ENCODE data around the gene RBM47.

- TF ChIP-seq POLR2A (IDR thresholded peaks at IDR 0.05; ENCODE audit: low read depth, low read length) = no peak
- no peak for TF ChIP-seq CHD1 (IDR thresholded peaks at IDR 0.05; ENCODE audit: low read depth, low read length)
- TF ChIP-seq BHLHE40 (IDR thresholded peaks at IDR 0.05; ENCODE audit: low read depth, low read length) = no peak
- TF ChIP-seq USF2 (IDR thresholded peaks at IDR 0.05; ENCODE audit: low read depth, low read length) = no peak
- TF ChIP-seq CTCF (conservative IDR thresholded peaks at IDR 0.05; ENCODE audit: low read depth, low read length) = no peak
- no peak for TF ChIP-seq MAZ (IDR thresholded peaks at IDR 0.05; ENCODE audit: borderline replicate concordance, low read depth, low read length)
- TF ChIP-seq ELK1 (IDR thresholded peaks at IDR 0.05; ENCODE audit: borderline replicate concordance, low read depth, low read length) = no peak
- TF ChIP-seq CEBPB (IDR thresholded peaks at IDR 0.05; ENCODE audit: low read depth, low read length) = no peak
- no peak for TF ChIP-seq MAFK (IDR thresholded peaks at IDR 0.05; ENCODE audit: low read depth, low read length)
Measured at GRCh38 chr4:40453912-40454311, 175.8 kb downstream of the RBM47 start.
